Measurements from ENCODE around the gene KCTD17. TPM values are rescaled to one million over a fixed set of nuclear protein-coding genes. Genes with fewer than 3 reads are reported as not detected.

The KCTD17 gene
- total RNA-seq, 2 donors from 2014 or later: 20.4 to 22.0 TPM

GRCh38 chr22:37088750-37089408, 37.3 kb downstream of the KCTD17 start:
- intact Hi-C loops (cut with DNase I): no loop called here
- DNase-seq (ENCODE audit: low spot score): no peak

GRCh38 chr22:37089434-37089833, 37.9 kb downstream of the KCTD17 start:
- intact Hi-C loops (cut with DNase I): no loop called here
- DNase-seq (ENCODE audit: low spot score): no peak

DNA sequence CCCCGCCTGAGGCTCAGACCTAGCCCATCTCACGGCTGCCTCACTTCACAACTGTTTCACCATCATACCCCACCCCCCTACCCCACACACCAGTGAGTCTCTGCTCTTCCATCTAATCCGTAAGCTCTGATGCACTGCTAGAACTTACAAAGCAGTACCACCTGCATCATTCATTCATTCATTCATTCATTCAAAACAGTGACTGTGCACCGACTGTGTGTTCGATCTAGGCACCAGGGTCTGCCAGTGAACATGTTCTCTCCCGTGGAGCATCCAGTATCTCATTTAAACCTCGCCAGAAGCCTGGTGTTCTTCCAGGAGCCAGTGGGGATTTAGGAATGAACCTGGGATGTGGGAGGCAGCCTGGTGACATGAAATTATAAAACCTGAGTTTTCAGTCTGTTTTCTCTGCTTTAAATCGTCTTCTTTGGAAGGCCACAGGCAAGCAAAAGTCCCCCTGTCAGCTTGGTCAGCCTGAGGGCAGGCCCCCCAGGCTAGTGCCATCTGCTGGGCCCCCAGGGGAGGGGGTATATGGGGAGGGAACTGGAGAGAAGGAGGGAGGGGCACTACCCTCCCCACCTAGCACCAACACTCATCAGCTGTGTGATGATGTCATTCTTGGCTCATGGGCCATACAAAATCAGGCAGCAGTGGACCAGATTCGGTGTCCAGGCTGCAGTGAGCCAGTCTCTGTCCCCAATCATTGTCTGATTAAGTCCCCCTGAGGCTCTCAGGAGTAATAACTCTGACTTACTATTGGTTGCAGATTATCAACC, 39.6 kb downstream of the KCTD17 start:
- intact Hi-C loops (cut with DNase I): loop anchor here in 1 of 2 donors (10.0 kb wide), 1 partner anchor 64 kb away; no protein-coding TSS in a partner anchor
- DNase-seq (ENCODE audit: low spot score): no peak

DNA sequence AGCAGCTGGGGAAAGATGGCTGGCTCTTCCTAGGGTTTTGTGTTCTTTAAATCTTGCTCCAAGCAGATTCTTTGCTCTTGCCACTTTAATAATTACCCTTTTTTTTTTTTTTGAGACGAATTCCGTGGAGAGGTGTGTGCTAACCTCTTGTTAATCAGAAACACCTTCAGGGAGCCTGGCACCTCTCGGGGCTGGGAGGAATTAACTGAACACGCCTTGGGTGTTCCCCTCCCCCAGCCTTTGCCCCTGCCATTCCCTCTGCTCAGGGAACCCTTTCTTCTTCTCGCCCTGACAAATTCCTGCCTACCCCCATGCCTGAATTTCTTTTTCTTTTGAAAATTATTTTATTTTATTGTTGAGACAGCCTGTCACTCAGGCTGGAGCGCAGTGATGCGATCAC, 40.5 kb downstream of the KCTD17 start:
- intact Hi-C loops (cut with DNase I): loop anchor here in 1 of 2 donors (10.0 kb wide), 1 partner anchor 63 kb away; no protein-coding TSS in a partner anchor
- no peak for DNase-seq (ENCODE audit: low spot score)

DNA sequence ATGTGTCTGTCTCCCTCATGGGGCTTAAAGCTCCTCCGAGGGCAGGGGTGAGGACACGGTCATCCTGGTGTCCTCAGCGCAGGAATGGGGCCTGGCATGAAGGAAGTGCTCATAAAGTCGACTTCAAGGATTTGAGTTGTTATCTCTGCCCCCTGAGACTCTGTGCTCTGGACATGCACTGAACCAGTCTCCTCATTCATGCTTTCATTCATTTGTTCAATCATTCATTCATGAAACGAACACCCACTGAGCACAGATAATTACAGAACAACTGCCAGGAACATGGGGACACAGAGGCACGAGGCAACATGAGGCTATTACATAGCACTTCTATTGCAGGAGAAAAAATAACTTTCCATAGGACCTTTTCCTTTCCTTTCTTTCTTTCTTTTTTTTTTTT, 41.5 kb downstream of the KCTD17 start:
- intact Hi-C loops (cut with DNase I): loop anchor here in 1 of 2 donors (10.0 kb wide), 1 partner anchor 62 kb away; no protein-coding TSS in a partner anchor
- no peak for DNase-seq (ENCODE audit: low spot score)

- intact Hi-C loops (cut with DNase I): loop anchor here in 1 of 2 donors (10.0 kb wide), 1 partner anchor 61 kb away; no protein-coding TSS in a partner anchor
These were observed 42.7 kb downstream of the KCTD17 start for GRCh38 chr22:37094239-37094638.

DNA sequence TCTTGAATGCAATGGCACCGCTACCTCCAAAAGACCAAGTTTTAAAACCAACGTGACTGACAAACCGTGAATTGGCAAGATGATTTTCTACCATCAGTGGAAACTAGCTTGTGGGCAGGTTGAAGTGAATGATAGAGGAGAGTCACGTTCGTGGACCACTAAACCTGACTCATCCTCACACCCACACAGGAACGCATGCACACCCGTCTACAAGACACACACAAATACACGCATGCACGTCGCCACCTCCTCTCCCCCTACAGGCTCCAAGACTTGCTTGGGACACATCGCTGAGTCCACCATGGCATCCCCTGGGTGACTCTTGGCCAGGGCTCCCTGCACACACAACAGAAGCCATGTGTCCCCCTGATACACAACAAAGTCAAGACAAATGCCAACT, 43.6 kb downstream of the KCTD17 start:
- intact Hi-C loops (cut with DNase I): loop anchor here in 1 of 2 donors (10.0 kb wide), 1 partner anchor 60 kb away; no protein-coding TSS in a partner anchor

More at GRCh38 chr22:37094239-37094638, 42.7 kb downstream of the KCTD17 start:
- no peak for DNase-seq (ENCODE audit: low spot score)

GRCh38 chr22:37097346-37097745, 45.8 kb downstream of the KCTD17 start:
- intact Hi-C loops (cut with DNase I): loop anchor here in 1 of 2 donors (10.0 kb wide), 1 partner anchor 57 kb away; no protein-coding TSS in a partner anchor
- DNase-seq (ENCODE audit: low spot score): no peak

More for the DNA sequence above, 43.6 kb downstream of the KCTD17 start:
- DNase-seq (ENCODE audit: low spot score): no peak

- intact Hi-C loops (cut with DNase I): loop anchor here in 1 of 2 donors (10.0 kb wide), 1 partner anchor 56 kb away; no protein-coding TSS in a partner anchor
- DNase-seq (ENCODE audit: low spot score): no peak
These were observed 47.5 kb downstream of the KCTD17 start for GRCh38 chr22:37098976-37099591.

GRCh38 chr22:37100589-37101127, 49.1 kb downstream of the KCTD17 start:
- no peak for DNase-seq (ENCODE audit: low spot score)
- intact Hi-C loops (cut with DNase I): loop anchor here in 1 of 2 donors (1.0 kb wide), 1 partner anchor 50 kb away; no protein-coding TSS in a partner anchor

GRCh38 chr22:37101311-37102066, 49.9 kb downstream of the KCTD17 start:
- intact Hi-C loops (cut with DNase I): loop anchor here in 1 of 2 donors (1.0 kb wide), 1 partner anchor 49 kb away; no protein-coding TSS in a partner anchor
- no peak for DNase-seq (ENCODE audit: low spot score)

GRCh38 chr22:37103151-37103550, 51.6 kb downstream of the KCTD17 start:
- DNase-seq (ENCODE audit: low spot score): no peak
- intact Hi-C loops (cut with DNase I): no loop called here

- intact Hi-C loops (cut with DNase I): no loop called here
- DNase-seq (ENCODE audit: low spot score): no peak
These were observed 52.3 kb downstream of the KCTD17 start for GRCh38 chr22:37103656-37104452.

DNA sequence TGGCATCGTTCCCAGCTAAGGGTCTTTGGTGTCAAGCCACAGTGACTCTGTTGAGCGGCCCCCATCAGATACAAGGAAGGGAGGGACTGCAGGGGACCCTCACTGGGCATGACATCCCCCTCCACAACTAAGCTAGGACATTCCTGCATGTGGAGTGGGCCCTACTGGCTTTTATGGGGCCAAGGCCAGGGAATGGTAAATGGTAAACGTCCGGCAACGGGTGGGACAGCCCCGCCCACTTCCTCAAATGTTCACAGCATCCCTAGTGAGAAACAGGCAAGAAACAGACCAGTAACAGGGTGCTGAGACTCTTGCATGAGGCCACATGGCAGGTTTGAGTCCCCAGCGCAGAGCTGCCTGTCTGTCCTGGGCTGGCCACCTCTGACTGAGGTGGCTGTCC, 53.6 kb downstream of the KCTD17 start:
- intact Hi-C loops (cut with DNase I): no loop called here
- no peak for DNase-seq (ENCODE audit: low spot score)

DNA sequence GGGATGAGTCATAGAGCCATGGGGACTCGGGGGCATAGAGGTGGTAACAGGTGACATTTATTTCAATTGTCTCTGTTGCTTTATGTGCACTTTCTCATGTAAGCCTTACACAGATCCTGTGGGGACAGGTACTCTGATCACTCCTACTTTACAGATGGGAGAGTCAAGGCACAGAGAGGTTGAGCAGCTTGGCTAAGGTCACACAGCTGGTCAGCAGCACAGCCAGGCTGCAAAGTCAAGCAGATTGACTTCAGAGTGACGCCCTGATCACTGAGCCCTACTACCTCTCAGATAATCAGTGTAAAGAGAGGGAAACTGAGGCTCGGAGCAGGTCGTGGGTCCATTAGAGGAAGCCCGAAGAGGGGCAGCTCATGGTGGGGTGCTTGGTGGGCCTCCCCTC, 54.4 kb downstream of the KCTD17 start:
- intact Hi-C loops (cut with DNase I): no loop called here
- no peak for DNase-seq (ENCODE audit: low spot score)

DNA sequence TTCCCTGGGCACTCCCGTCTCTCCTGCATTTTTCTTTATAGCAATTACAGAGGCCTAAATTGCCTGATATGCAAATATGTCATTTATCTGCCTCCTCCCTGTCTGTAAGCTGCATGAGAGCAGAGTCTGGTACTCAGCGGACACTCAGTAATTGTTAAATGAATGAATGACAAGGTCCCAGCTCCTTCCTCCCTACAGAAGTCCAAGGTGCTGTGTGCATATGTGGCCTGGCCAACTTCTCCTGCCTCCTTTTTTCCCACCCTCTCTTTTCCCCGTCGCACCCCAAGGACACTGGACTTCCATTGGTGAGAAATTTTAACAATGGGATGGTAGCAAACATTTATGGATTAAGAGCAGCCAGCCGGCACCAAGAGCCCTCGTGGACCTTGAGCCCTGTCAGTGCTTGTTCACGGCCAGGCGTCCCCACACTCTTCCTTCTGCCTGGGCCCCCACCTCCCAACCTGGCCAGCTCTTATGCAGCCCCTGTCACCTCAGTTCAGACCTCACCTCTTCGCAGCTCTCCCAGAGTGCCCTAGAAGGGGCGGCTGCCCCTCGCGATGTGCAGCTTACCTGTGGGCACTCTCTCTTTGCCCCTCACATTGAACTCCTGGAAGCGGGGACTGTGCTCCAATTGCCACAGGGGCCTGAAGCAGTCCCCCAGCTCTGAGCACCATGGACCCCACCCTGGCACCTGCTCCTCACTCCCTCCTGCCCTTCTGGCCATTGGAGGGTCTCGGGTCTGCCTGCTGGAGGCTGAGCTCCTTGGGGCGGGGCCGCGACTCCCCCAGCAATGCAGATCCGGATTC, 56.5 kb downstream of the KCTD17 start:
- intact Hi-C loops (cut with DNase I): no loop called here
- no peak for DNase-seq (ENCODE audit: low spot score)
